ENCODE measurements around the gene ACCS. TPM values are rescaled to one million over a fixed set of nuclear protein-coding genes. Genes with fewer than 3 reads are reported as not detected.

The ACCS gene
- total and polyA plus RNA-seq, 9 of the 15 experiments (the other 6 are each of a cell fraction or from before 2014, with no cell fraction given): 4.2 to 25.9 (median 16.3) TPM

DNA sequence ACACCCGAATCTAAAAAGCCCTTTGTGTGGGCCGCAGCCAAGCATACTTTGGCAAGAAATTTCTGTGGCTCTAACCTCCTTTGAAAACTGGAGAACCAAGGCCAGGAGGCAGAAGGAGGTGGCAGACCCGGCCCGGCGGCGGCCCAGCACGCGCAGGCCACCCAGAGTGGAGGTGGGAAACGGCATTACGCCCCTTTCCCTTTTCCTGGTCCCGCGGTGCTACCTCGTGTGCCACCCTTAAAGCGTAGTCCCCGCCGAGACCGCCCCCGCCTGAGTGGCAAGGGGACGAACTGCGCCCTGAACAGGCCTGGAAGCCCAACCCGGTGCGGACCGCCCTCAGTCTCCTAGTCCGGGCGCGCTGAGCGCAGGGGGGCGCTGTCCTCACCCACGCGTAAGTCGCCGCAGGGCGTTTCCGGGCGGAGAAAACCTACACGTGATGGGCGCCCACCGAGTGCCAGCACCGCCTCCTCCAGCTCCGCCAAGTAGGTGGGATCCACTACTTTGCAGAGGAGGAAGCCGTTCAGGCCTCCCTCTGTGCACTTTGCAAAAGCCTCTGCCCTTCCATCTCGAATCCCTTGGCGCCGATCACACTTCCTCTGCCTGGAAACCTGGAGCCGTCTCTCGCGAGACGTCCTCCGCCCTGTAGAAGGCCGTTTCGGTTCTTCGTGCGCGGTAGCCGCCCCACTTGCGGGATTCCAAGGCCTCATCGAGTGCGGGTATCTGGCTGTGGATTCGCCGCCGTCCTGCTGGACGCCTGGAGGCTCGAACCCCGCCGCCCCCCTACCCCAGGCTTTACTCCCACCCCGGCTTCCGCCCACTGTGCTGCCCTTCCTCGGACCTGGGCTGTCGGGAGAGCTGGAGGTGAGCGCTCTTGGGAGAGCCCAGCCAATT, at the start of gene ACCS (continued):
- TF ChIP-seq GTF2A2 (tag; IDR thresholded peaks at IDR 0.05) (no peak), SIN3B (IDR thresholded peaks at IDR 0.05; ENCODE audit: low read depth) (peak; percentile 47; the same call in 1 of the 2 replicates), SMARCE1 (IDR thresholded peaks at IDR 0.05) (peak; percentile 70), KAT8 (IDR thresholded peaks at IDR 0.05; ENCODE audit: low read depth) (no peak), KLF6 (CRISPR knock-in tag; IDR thresholded peaks at IDR 0.05; ENCODE audit: borderline replicate concordance) (no peak; the same call in 1 of the 2 replicates), JUNB (CRISPR knock-in tag; conservative IDR thresholded peaks at IDR 0.05) (no peak), POLR2AphosphoS5 (IDR thresholded peaks at IDR 0.05; ENCODE audit: control insufficient read depth, insufficient read depth, low read depth, low read length) (peak; percentile 64), ZNF408 (CRISPR knock-in tag; IDR thresholded peaks at IDR 0.05; ENCODE audit: low read depth) (no peak), RBM17 (IDR thresholded peaks at IDR 0.05; ENCODE audit: borderline replicate concordance, low read depth, low read length) (no peak), CEBPB (tag; IDR thresholded peaks at IDR 0.05) (no peak), PHF8 (IDR thresholded peaks at IDR 0.05; ENCODE audit: borderline replicate concordance, low read length) (peak; percentile 90)
- TF ChIP-seq, protein P1, sequence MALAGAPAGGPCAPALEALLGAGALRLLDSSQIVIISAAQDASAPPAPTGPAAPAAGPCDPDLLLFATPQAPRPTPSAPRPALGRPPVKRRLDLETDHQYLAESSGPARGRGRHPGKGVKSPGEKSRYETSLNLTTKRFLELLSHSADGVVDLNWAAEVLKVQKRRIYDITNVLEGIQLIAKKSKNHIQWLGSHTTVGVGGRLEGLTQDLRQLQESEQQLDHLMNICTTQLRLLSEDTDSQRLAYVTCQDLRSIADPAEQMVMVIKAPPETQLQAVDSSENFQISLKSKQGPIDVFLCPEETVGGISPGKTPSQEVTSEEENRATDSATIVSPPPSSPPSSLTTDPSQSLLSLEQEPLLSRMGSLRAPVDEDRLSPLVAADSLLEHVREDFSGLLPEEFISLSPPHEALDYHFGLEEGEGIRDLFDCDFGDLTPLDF (CRISPR knock-in tag; IDR thresholded peaks at IDR 0.05): no peak
- TF ChIP-seq, protein P2, sequence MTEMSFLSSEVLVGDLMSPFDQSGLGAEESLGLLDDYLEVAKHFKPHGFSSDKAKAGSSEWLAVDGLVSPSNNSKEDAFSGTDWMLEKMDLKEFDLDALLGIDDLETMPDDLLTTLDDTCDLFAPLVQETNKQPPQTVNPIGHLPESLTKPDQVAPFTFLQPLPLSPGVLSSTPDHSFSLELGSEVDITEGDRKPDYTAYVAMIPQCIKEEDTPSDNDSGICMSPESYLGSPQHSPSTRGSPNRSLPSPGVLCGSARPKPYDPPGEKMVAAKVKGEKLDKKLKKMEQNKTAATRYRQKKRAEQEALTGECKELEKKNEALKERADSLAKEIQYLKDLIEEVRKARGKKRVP (CRISPR knock-in tag; IDR thresholded peaks at IDR 0.05): no peak
- TF ChIP-seq, protein P3, sequence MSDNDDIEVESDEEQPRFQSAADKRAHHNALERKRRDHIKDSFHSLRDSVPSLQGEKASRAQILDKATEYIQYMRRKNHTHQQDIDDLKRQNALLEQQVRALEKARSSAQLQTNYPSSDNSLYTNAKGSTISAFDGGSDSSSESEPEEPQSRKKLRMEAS (CRISPR knock-in tag; IDR thresholded peaks at IDR 0.05): peak; percentile 93
- TF ChIP-seq, protein P4, sequence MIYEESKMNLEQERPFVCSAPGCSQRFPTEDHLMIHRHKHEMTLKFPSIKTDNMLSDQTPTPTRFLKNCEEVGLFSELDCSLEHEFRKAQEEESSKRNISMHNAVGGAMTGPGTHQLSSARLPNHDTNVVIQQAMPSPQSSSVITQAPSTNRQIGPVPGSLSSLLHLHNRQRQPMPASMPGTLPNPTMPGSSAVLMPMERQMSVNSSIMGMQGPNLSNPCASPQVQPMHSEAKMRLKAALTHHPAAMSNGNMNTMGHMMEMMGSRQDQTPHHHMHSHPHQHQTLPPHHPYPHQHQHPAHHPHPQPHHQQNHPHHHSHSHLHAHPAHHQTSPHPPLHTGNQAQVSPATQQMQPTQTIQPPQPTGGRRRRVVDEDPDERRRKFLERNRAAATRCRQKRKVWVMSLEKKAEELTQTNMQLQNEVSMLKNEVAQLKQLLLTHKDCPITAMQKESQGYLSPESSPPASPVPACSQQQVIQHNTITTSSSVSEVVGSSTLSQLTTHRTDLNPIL (CRISPR knock-in tag; IDR thresholded peaks at IDR 0.05): no peak
- TF ChIP-seq, protein P5, sequence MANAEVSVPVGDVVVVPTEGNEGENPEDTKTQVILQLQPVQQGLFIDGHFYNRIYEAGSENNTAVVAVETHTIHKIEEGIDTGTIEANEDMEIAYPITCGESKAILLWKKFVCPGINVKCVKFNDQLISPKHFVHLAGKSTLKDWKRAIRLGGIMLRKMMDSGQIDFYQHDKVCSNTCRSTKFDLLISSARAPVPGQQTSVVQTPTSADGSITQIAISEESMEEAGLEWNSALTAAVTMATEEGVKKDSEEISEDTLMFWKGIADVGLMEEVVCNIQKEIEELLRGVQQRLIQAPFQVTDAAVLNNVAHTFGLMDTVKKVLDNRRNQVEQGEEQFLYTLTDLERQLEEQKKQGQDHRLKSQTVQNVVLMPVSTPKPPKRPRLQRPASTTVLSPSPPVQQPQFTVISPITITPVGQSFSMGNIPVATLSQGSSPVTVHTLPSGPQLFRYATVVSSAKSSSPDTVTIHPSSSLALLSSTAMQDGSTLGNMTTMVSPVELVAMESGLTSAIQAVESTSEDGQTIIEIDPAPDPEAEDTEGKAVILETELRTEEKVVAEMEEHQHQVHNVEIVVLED (CRISPR knock-in tag; IDR thresholded peaks at IDR 0.05): peak; percentile 76
- TF ChIP-seq, protein P6, sequence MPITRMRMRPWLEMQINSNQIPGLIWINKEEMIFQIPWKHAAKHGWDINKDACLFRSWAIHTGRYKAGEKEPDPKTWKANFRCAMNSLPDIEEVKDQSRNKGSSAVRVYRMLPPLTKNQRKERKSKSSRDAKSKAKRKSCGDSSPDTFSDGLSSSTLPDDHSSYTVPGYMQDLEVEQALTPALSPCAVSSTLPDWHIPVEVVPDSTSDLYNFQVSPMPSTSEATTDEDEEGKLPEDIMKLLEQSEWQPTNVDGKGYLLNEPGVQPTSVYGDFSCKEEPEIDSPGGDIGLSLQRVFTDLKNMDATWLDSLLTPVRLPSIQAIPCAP (CRISPR knock-in tag; IDR thresholded peaks at IDR 0.05; ENCODE audit: borderline replicate concordance): no peak
- TF ChIP-seq, protein P7, sequence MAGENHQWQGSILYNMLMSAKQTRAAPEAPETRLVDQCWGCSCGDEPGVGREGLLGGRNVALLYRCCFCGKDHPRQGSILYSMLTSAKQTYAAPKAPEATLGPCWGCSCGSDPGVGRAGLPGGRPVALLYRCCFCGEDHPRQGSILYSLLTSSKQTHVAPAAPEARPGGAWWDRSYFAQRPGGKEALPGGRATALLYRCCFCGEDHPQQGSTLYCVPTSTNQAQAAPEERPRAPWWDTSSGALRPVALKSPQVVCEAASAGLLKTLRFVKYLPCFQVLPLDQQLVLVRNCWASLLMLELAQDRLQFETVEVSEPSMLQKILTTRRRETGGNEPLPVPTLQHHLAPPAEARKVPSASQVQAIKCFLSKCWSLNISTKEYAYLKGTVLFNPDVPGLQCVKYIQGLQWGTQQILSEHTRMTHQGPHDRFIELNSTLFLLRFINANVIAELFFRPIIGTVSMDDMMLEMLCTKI (IDR thresholded peaks at IDR 0.05; ENCODE audit: partially characterized antibody): no peak
